ENCODE measurements around the gene SGMS1. TPM values are rescaled to one million over a fixed set of nuclear protein-coding genes. Genes with fewer than 3 reads are reported as not detected.

The SGMS1 gene
- total and polyA plus RNA-seq, 2 donors (not counting 1 experiment from before 2014, with no cell fraction given), result 10.0 to 43.5 TPM

GRCh38 chr10:50417486-50417885 lies 206.3 kb downstream of the SGMS1 start:
- WGBS (ENCODE audit: insufficient coverage), result 19% methylated on average over 4 of the region's 6 CpGs
- peaks cover 17 to 26% of the 10 kb centered on the region in 2 donors for H3K4me1 ChIP-seq (ENCODE audit: control insufficient read depth in 2 of 2, insufficient read depth in 2 of 2, low read length in 2 of 2)
- no peaks in the 10 kb centered on the region for H3K9me3 Mint-ChIP-seq (ENCODE audit: insufficient read depth)
- DNase-seq (no peak), ATAC-seq (ENCODE audit: low read depth) (no peak)
- peak overlapping the region; percentile 93 for H3K4me3 Mint-ChIP-seq
- peak overlapping the region; percentile 55 to 78 (median 71) for H3K4me3 ChIP-seq (ENCODE audit: control extremely low read depth in 1 of 5, extremely low read depth in 1 of 5, insufficient read depth in 1 of 5, low read depth in 2 of 5, low read length in 4 of 5)
- H3K27ac ChIP-seq (ENCODE audit: low read length in 2 of 2), result no peak overlapping the region
- H3K4me1 Mint-ChIP-seq, result peaks cover 56% of the 10 kb centered on the region
- no peaks in the 10 kb centered on the region for H3K27me3 ChIP-seq (replicated peaks in 1 of 4; ENCODE audit: control extremely low read depth in 1 of 4, control insufficient read depth in 3 of 4, insufficient read depth in 4 of 4, low read length in 3 of 4)
- peak overlapping the region; percentile 72 for H2AFZ ChIP-seq (ENCODE audit: insufficient read depth, low read depth, low read length, poor library complexity, severe bottlenecking)
- H3K27me3 Mint-ChIP-seq, result no peaks in the 10 kb centered on the region
- no peak for TF ChIP-seq EZH2 (IDR thresholded peaks at IDR 0.05; ENCODE audit: borderline replicate concordance, insufficient read depth, low read depth, low read length, poor library complexity, severe bottlenecking)
- TF ChIP-seq CTCF (IDR thresholded peaks at IDR 0.05), result no peak
- peak overlapping the region; percentile 73 for H3K9ac ChIP-seq (ENCODE audit: low read length)
- ChIA-PET POLR2A (interaction anchor here (1.2 kb wide), 1 partner anchor 205 kb away, joined by 3 read pairs; no protein-coding TSS in a partner anchor), CTCF (interaction anchor here (0.6 to 0.7 kb wide), 2 partner anchors 157 to 196 kb away, joined by 3 read pairs; no protein-coding TSS in a partner anchor)
- intact Hi-C loops (cut with micrococcal nuclease), result loop anchor here (5.0 kb wide), 1 partner anchor 35 kb away; no protein-coding TSS in a partner anchor
- H3K4me2 ChIP-seq (replicated peaks; ENCODE audit: low read depth, low read length, poor library complexity, severe bottlenecking), result peak overlapping the region; percentile 69
- H3K27ac Mint-ChIP-seq, result peak overlapping the region; percentile 50
- H3K36me3 ChIP-seq (replicated peaks in 1 of 2; ENCODE audit: control extremely low read depth in 1 of 2, control insufficient read depth in 1 of 2, extremely low read depth in 1 of 2, insufficient read depth in 2 of 2, low read length in 1 of 2), result no peaks in the 10 kb centered on the region
- H4K20me1 ChIP-seq (ENCODE audit: control insufficient read depth, insufficient read depth, low read length, poor library complexity, severe bottlenecking), result peaks cover 13% of the 10 kb centered on the region
- H3K9me3 ChIP-seq (ENCODE audit: control extremely low read depth in 1 of 3, control insufficient read depth in 2 of 3, insufficient read depth in 1 of 3, low read length in 2 of 3), result peaks cover 0 to 2% (median 0%) of the 10 kb centered on the region in 3 donors
- peaks cover 50% of the 10 kb centered on the region for H3K79me2 ChIP-seq (ENCODE audit: control insufficient read depth, insufficient read depth, low read length)

DNA sequence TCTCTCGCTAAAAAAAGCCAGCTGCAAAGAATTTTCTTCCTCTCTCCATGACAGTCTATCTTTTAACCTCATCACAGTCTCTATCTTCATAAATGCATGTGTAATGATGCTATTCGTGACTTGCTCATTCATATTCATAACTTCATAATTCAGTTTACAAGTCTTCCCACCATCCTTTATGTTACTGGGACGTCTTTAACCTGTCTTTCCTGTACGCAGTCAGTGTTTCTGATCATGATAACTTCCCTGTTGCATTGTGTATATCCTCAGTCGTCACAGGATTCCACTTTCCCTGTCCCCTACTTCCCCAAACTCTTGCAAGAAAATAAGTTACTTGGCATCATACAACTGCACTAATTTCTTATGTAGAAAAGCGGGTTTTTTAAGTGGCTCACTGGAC lies 206.9 kb downstream of the SGMS1 start:
- Histone ChIP-seq H3K9ac (ENCODE audit: low read length) (no peak overlapping the region), H3K4me2 (replicated peaks; ENCODE audit: low read depth, low read length, poor library complexity, severe bottlenecking) (peak overlapping the region; percentile 69), H3K79me2 (ENCODE audit: control insufficient read depth, insufficient read depth, low read length) (peaks cover 55% of the 10 kb centered on the region), H3K27ac (ENCODE audit: low read length in 2 of 2) (no peak overlapping the region), H3K9me3 (ENCODE audit: control extremely low read depth in 1 of 3, control insufficient read depth in 2 of 3, insufficient read depth in 1 of 3, low read length in 2 of 3) (peaks cover 0 to 2% (median 0%) of the 10 kb centered on the region in 3 donors), H3K4me1 (ENCODE audit: control insufficient read depth in 2 of 2, insufficient read depth in 2 of 2, low read length in 2 of 2) (peaks cover 17 to 25% of the 10 kb centered on the region in 2 donors), H3K36me3 (replicated peaks in 1 of 2; ENCODE audit: control extremely low read depth in 1 of 2, control insufficient read depth in 1 of 2, extremely low read depth in 1 of 2, insufficient read depth in 2 of 2, low read length in 1 of 2) (no peaks in the 10 kb centered on the region), H3K27me3 (replicated peaks in 1 of 4; ENCODE audit: control extremely low read depth in 1 of 4, control insufficient read depth in 3 of 4, insufficient read depth in 4 of 4, low read length in 3 of 4) (no peaks in the 10 kb centered on the region), H4K20me1 (ENCODE audit: control insufficient read depth, insufficient read depth, low read length, poor library complexity, severe bottlenecking) (peaks cover 13% of the 10 kb centered on the region), H3K4me3 (ENCODE audit: control extremely low read depth in 1 of 5, extremely low read depth in 1 of 5, insufficient read depth in 1 of 5, low read depth in 2 of 5, low read length in 4 of 5) (no peak overlapping the region), H2AFZ (ENCODE audit: insufficient read depth, low read depth, low read length, poor library complexity, severe bottlenecking) (no peak overlapping the region)
- 64% methylated on average over 2 of the region's 6 CpGs for WGBS (ENCODE audit: insufficient coverage)
- TF ChIP-seq EZH2 (IDR thresholded peaks at IDR 0.05; ENCODE audit: borderline replicate concordance, insufficient read depth, low read depth, low read length, poor library complexity, severe bottlenecking) (no peak), CTCF (IDR thresholded peaks at IDR 0.05) (no peak)
- Mint-ChIP-seq H3K27ac (no peak overlapping the region), H3K4me3 (peak overlapping the region; percentile 44), H3K27me3 (no peaks in the 10 kb centered on the region), H3K9me3 (ENCODE audit: insufficient read depth) (no peaks in the 10 kb centered on the region), H3K4me1 (peaks cover 51% of the 10 kb centered on the region)
- POLR2A ChIA-PET, result no interaction called here
- CTCF ChIA-PET, result interaction anchor here (0.6 to 1.2 kb wide), 6 partner anchors 9 to 105 kb away, joined by 3 to 5 read pairs (median 4); no protein-coding TSS in a partner anchor
- DNase-seq, result no peak
- no peak for ATAC-seq (ENCODE audit: low read depth)
- intact Hi-C loops (cut with micrococcal nuclease), result loop anchor here (5.0 kb wide), 1 partner anchor 35 kb away; no protein-coding TSS in a partner anchor
